WERI-Rb-1 (cell line): ENCODE measurements around the gene PTPN14.

Experiments
- DNase-seq: peaks from one replicate; pipeline ENCODE4 v3.0.0-alpha.2; 2020
- H3K27ac ChIP-seq: fragments of 250-450 bp; sonication (Bioruptor Pico); 2 replicates; pipeline ENCODE4 v1.5.1; 2020; ENCODE audit warnings: mild to moderate bottlenecking, moderate library complexity
- H3K27me3 ChIP-seq: fragments of 250-450 bp; sonication (Bioruptor Pico); 2 replicates; pipeline ENCODE4 v1.5.1; 2021; ENCODE audit warnings: mild to moderate bottlenecking, low read depth, moderate library complexity; ENCODE audit not compliant: insufficient read depth, severe bottlenecking
- H3K36me3 ChIP-seq: fragments of 250-450 bp; sonication (Bioruptor Pico); 2 replicates; pipeline ENCODE4 v1.5.1; 2020; ENCODE audit warnings: mild to moderate bottlenecking, moderate library complexity
- H3K4me3 ChIP-seq: 2 replicates; pipeline ENCODE4 v1.5.1; 2011; ENCODE audit warnings: low read depth, mild to moderate bottlenecking, control low read depth, low read length
- H3K9me3 ChIP-seq: fragments of 250-450 bp; sonication (Bioruptor Pico); 2 replicates; pipeline ENCODE4 v1.5.1; 2021; ENCODE audit warnings: mild to moderate bottlenecking, moderate library complexity; ENCODE audit not compliant: severe bottlenecking
- CTCF ChIP-seq: IDR thresholded peaks from 2 replicates; pipeline ENCODE4 v1.5.1; 2011; ENCODE audit warnings: low read depth, mild to moderate bottlenecking, control low read depth, inconsistent platforms, low read length

Gene PTPN14

DNA sequence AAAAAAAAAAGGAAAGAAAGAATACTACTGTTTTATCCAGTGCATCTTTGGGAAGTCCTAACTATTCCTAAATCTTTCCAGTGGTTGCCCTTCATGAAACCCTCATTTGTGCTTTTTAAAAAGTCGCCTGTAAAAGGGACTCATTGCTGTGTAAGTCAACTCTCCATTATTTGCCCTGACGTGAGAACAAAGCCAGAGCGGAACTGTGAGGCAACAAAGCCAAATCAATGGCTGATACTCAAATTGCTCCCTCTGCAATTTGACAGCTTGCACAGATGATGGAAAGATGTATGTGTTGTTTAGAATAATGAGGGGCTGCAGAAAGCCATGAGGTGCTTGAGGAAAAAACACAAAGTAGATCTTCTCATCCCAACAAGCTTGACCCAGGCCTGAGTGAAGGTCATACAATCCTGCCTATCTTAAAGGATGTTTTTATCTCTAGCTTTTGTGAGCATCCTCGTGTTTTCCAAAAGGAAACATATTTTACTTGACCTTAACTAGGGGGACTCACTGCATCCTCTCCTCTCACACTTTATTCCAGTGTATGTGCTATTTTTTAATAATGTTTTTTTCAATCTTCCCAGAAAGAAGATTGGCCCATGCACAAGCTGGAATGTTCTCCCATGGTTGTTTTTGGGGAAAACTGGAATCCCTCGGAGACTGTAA is 237.1 kb downstream of the PTPN14 start:
- Histone ChIP-seq H3K4me3 (no peak overlapping the region), H3K9me3 (no peaks in the 10 kb centered on the region), H3K27me3 (no peaks in the 10 kb centered on the region), H3K36me3 (peaks cover 4% of the 10 kb centered on the region; the same call in 1 of the 2 replicates), H3K27ac (no peak overlapping the region)
- DNase-seq = no peak
- no peak for TF ChIP-seq CTCF

- no peaks in the 10 kb centered on the region for H3K9me3 ChIP-seq
- H3K27ac ChIP-seq = peak overlapping the region; percentile 65; the same call in 1 of the 2 replicates
- TF ChIP-seq CTCF = no peak
- no peaks in the 10 kb centered on the region for H3K27me3 ChIP-seq
- peaks cover 4% of the 10 kb centered on the region; the same call in 1 of the 2 replicates for H3K36me3 ChIP-seq
- no peak for DNase-seq
- no peak overlapping the region for H3K4me3 ChIP-seq
Observed at GRCh38 chr1:214312530-214313051, 238.8 kb downstream of the PTPN14 start.

DNA sequence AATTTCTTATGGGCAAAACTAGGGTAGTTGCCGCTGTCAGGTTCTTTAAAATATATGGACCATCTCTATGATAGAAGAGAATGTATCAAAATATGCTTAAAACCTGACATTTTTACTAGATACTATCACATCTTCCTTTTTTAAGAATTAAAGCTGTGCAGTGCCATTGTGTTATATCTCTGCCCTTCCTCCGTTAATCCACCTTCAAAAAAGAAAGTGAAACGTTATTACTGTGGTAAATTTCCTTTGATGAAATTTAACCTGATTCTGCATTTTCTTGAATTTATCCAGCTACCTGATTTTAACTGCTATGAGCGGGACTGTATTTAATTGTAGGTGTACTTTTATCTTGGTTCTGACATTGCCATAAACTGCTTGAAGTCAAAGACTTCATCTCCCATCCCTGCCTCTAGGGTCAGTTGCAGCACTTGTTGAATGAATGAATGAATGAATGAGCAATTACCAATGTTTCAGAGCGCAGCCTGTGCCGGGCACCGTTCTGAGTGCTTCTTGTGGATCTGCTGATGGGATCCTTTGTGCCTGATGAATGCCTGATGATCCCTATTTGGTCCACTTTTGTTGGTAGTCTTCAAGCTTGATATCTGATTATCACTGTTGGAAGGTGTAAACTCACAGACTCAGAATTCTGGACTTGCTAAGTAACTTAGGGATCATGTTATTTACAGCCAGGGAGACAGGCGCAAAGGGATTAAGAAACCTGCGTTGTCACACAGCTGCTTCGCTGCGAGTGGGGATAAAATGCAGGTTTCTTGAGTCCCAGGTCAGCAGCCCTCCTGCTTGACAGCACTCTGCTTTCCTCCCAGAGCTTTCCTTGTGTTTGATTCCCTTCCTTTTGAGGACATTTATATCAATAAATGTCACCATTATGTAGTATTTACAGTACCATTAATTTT is 240.4 kb downstream of the PTPN14 start:
- Histone ChIP-seq H3K4me3 (no peak overlapping the region), H3K27me3 (no peaks in the 10 kb centered on the region), H3K36me3 (peaks cover 4% of the 10 kb centered on the region; the same call in 1 of the 2 replicates), H3K27ac (peak overlapping the region; percentile 65), H3K9me3 (no peaks in the 10 kb centered on the region)
- peak; percentile 76 for DNase-seq
- no peak for TF ChIP-seq CTCF

GRCh38 chr1:214310010-214310409 is 241.4 kb downstream of the PTPN14 start:
- no peak overlapping the region for H3K27ac ChIP-seq
- no peaks in the 10 kb centered on the region for H3K9me3 ChIP-seq
- no peak overlapping the region for H3K4me3 ChIP-seq
- no peaks in the 10 kb centered on the region for H3K27me3 ChIP-seq
- DNase-seq = no peak
- TF ChIP-seq CTCF = no peak
- no peaks in the 10 kb centered on the region; the same call in 1 of the 2 replicates for H3K36me3 ChIP-seq

DNA sequence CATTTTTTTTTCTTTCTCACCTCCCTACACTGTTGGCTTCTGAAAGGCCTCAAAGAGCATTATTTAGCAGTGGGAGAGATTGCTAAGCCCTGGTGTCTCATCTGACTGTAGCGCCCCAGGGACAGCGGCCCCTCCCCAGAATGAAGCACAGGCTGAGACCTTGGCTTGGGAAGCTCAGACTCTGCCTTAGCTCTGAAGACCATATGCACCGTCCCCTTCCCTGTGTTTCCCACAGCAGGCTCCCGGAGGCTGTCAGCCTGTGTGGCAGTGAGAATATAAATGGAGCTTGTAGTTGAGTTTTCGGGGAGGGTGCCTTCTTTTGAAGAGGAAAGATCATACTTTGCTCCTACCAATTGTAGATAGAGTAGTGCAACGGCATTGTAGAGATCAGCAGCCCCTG is 245.1 kb downstream of the PTPN14 start:
- H3K9me3 ChIP-seq = no peaks in the 10 kb centered on the region
- no peaks in the 10 kb centered on the region for H3K27me3 ChIP-seq
- no peaks in the 10 kb centered on the region for H3K36me3 ChIP-seq
- H3K27ac ChIP-seq = no peak overlapping the region
- no peak overlapping the region for H3K4me3 ChIP-seq
- DNase-seq = no peak
- TF ChIP-seq CTCF = no peak
